Bronchial epithelial cell (primary cell): Measurements from ENCODE around the gene CACNG1. TPM values are rescaled to one million over a fixed set of nuclear protein-coding genes. Genes with fewer than 3 reads are reported as not detected.

ENCODE experiments used
- DNase-seq: peaks from one replicate; pipeline ENCODE4 v3.0.0-alpha.2; 2010; ENCODE audit warnings: low read depth
- FAIRE-seq: peaks from 2 replicates; lab custom pipeline; 2011; peaks lifted over from hg19 to GRCh38; lab: Jason Lieb, UNC
- H3K27me3 ChIP-seq: 2 replicates; pipeline ENCODE4 v1.5.1; 2011; ENCODE audit warnings: low read length; ENCODE audit not compliant: control insufficient read depth, insufficient read depth
- H3K36me3 ChIP-seq: 2 replicates; pipeline ENCODE4 v1.5.1; 2011; ENCODE audit warnings: low read length; ENCODE audit not compliant: control insufficient read depth, insufficient read depth
- H3K4me3 ChIP-seq: 2 replicates; pipeline ENCODE4 v1.5.1; 2011; ENCODE audit warnings: mild to moderate bottlenecking, low read depth, low read length, control low read depth
- total RNA-seq: library from RNA; depleted of rRNA; stranded (reverse); fragments of >200 nt; gene quantifications from 2 replicates; pipeline ENCODE4 v1.2.1, GENCODE V29; 2014
- TF ChIP-seq, protein P1 (sequence below): IDR thresholded peaks from 2 replicates; pipeline ENCODE4 v1.5.1; 2011; ENCODE audit warnings: mild to moderate bottlenecking, moderate library complexity, low read length, control low read depth, inconsistent platforms; ENCODE audit not compliant: insufficient read depth, severe bottlenecking

The CACNG1 gene
- total RNA-seq, 1 donor from 2014 or later: not detected

- no peaks in the 10 kb centered on the region for H3K27me3 ChIP-seq
- DNase-seq (no peak), FAIRE-seq (no peak)
- TF ChIP-seq, protein P1, sequence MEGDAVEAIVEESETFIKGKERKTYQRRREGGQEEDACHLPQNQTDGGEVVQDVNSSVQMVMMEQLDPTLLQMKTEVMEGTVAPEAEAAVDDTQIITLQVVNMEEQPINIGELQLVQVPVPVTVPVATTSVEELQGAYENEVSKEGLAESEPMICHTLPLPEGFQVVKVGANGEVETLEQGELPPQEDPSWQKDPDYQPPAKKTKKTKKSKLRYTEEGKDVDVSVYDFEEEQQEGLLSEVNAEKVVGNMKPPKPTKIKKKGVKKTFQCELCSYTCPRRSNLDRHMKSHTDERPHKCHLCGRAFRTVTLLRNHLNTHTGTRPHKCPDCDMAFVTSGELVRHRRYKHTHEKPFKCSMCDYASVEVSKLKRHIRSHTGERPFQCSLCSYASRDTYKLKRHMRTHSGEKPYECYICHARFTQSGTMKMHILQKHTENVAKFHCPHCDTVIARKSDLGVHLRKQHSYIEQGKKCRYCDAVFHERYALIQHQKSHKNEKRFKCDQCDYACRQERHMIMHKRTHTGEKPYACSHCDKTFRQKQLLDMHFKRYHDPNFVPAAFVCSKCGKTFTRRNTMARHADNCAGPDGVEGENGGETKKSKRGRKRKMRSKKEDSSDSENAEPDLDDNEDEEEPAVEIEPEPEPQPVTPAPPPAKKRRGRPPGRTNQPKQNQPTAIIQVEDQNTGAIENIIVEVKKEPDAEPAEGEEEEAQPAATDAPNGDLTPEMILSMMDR: no peak
- no peaks in the 10 kb centered on the region for H3K36me3 ChIP-seq
- H3K4me3 ChIP-seq: no peak overlapping the region
Observed at GRCh38 chr17:67072885-67073284, 28.5 kb downstream of the CACNG1 start.

DNA sequence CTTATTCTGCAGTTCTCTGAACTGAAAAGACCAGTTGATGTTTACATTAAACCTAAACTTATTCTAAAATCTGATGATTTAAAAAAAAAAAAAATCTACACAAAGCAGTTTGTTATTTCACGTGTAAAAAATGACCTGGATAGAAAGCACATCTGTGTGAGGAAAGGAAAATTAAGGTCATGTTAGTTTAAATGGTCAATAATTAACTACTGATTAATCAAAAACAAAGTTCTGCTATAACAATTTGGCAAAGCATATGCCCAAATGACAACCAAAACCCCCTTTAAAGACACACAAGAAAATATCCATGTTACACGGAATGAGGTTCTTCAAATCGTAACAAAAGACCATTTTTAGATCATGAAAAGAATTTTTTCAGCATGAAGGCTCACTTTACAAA lies 30.4 kb downstream of the CACNG1 start:
- DNase-seq: no peak
- FAIRE-seq: no peak
- TF ChIP-seq, protein P1: no peak
- Histone ChIP-seq H3K27me3 (no peaks in the 10 kb centered on the region), H3K4me3 (no peak overlapping the region), H3K36me3 (peaks cover 5% of the 10 kb centered on the region)

GRCh38 chr17:67076290-67076689 lies 31.9 kb downstream of the CACNG1 start:
- Histone ChIP-seq H3K36me3 (peaks cover 5% of the 10 kb centered on the region), H3K27me3 (no peaks in the 10 kb centered on the region), H3K4me3 (no peak overlapping the region)
- no peak for DNase-seq
- no peak for FAIRE-seq
- TF ChIP-seq, protein P1: no peak

DNA sequence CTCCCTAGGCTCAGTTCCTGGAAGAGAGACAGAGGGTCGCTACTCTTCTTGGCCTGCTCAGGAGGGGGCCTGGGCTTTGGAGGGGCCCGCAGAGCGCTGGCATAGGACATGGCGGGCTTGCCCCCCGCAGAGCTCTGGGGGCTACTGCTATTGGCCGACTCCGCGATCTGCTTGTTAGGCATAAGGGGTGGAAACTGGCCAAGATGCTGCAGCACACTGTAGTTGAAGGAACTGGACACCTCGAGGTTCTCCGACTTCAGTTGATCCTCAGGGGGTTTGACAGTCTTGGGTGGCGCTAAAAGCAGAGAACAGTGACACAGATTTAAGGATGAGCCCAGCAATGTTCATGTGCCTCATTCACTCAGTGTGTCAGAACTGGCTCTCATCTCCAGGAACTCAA lies 33.9 kb downstream of the CACNG1 start:
- Histone ChIP-seq H3K27me3 (no peaks in the 10 kb centered on the region), H3K4me3 (no peak overlapping the region), H3K36me3 (peaks cover 5% of the 10 kb centered on the region)
- TF ChIP-seq, protein P1: no peak
- no peak for DNase-seq
- FAIRE-seq: peak; percentile 60

DNA sequence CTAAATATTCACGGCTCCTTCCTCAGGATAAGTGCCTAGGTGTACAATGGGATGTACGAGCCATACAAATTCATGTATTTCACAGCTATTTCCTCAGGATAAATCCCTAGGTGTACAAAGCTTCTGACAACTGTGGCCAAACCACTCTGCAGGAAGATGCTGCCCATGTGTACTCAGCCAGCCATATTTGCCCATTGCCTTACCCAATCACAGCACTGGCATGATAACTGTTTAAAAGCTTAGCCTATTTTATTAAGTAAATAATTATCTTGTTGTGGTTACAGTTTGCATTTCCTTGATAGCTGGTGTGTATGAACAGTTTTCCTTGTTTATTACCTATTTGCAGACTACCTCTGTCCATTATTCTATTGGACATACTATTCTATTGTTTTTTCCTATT lies 35.1 kb downstream of the CACNG1 start:
- Histone ChIP-seq H3K4me3 (no peak overlapping the region), H3K27me3 (no peaks in the 10 kb centered on the region), H3K36me3 (peaks cover 5% of the 10 kb centered on the region)
- TF ChIP-seq, protein P1: no peak
- FAIRE-seq (no peak), DNase-seq (no peak)

DNA sequence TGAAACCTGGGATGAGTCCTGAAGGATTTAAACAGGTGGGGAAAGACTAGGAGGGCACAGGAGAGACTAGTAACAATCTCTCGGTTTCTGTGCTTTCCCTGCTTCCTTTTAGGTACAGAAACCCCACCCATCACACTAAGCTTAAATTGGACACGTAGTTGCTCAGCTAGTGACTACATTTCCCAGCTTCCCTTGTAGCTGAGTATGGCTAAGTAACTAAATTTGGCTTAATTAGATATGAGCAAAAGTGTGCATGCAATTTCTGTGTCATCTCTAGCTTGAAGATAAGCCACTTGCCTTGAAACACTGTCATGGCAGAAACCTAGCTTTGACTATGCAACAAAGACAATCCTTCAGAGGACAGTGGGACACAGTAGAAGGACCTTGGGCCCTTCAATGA lies 36.5 kb downstream of the CACNG1 start:
- TF ChIP-seq, protein P1: no peak
- FAIRE-seq (no peak), DNase-seq (no peak)
- H3K27me3 ChIP-seq: no peaks in the 10 kb centered on the region
- no peak overlapping the region for H3K4me3 ChIP-seq
- peaks cover 6% of the 10 kb centered on the region for H3K36me3 ChIP-seq
